HepG2 (cell line): ENCODE results near the gene ALG5.

ENCODE experiments used
- ARHGAP35 ChIP-seq: sonication (generic); formaldehyde crosslinking; IDR thresholded peaks from 2 replicates; pipeline ENCODE4 v1.9.0; 2022; ENCODE audit warnings: mild to moderate bottlenecking, inconsistent platforms, moderate library complexity, missing genetic modification reagents, borderline replicate concordance
- ATF7 ChIP-seq, 2 experiments: fragments of 450-650 bp in 1 of 2; sonication (generic) in 1 of 2; formaldehyde crosslinking in 1 of 2; IDR thresholded peaks; 2 replicates each; pipeline versions ENCODE4 v1.4.0 to v1.6.1; 2016 to 2020; ENCODE audit warnings: antibody characterized with exemption in 1 of 2, mild to moderate bottlenecking in 1 of 2, missing genetic modification reagents in 1 of 2
- HNRNPUL1 ChIP-seq: fragments of 200-400 bp; formaldehyde crosslinking; IDR thresholded peaks from 2 replicates; pipeline ENCODE4 v1.6.1; 2017; ENCODE audit warnings: low read depth, mild to moderate bottlenecking, low read length, moderate library complexity
- KDM1A ChIP-seq: IDR thresholded peaks from 2 replicates; pipeline ENCODE4 v1.6.1; 2016; ENCODE audit warnings: missing compliant biosample characterization
- RAD21 ChIP-seq: fragments of 450-650 bp; formaldehyde crosslinking; IDR thresholded peaks from 2 replicates; pipeline ENCODE4 v1.5.0; 2020; ENCODE audit warnings: mild to moderate bottlenecking
- SPEN ChIP-seq: sonication (generic); formaldehyde crosslinking; IDR thresholded peaks from 2 replicates; pipeline ENCODE4 v1.5.1; 2020; ENCODE audit warnings: low read depth, mild to moderate bottlenecking, missing genetic modification reagents
- ZFYVE20 ChIP-seq: sonication (generic); formaldehyde crosslinking; IDR thresholded peaks from 2 replicates; pipeline ENCODE4 v1.8.0; 2023; ENCODE audit warnings: low read depth, mild to moderate bottlenecking, moderate library complexity, missing genetic modification reagents, borderline replicate concordance
- ZSCAN29 ChIP-seq: sonication (generic); formaldehyde crosslinking; conservative IDR thresholded peaks from 2 replicates; pipeline ENCODE4 v1.4.0; 2020; ENCODE audit warnings: mild to moderate bottlenecking, missing genetic modification reagents
- TF ChIP-seq, protein P1 (sequence below): sonication (generic); formaldehyde crosslinking; IDR thresholded peaks from 2 replicates; pipeline ENCODE4 v1.4.0; 2020; ENCODE audit warnings: mild to moderate bottlenecking, low read depth, missing genetic modification reagents
- TF ChIP-seq, protein P2 (sequence below): sonication (generic); formaldehyde crosslinking; IDR thresholded peaks from 2 replicates; pipeline ENCODE4 v1.5.0; 2020; ENCODE audit warnings: mild to moderate bottlenecking, missing genetic modification reagents, moderate library complexity
- TF ChIP-seq, protein P3 (sequence below): fragments of 450-650 bp; IDR thresholded peaks from 2 replicates; pipeline ENCODE4 v1.6.1; 2017

DNA sequence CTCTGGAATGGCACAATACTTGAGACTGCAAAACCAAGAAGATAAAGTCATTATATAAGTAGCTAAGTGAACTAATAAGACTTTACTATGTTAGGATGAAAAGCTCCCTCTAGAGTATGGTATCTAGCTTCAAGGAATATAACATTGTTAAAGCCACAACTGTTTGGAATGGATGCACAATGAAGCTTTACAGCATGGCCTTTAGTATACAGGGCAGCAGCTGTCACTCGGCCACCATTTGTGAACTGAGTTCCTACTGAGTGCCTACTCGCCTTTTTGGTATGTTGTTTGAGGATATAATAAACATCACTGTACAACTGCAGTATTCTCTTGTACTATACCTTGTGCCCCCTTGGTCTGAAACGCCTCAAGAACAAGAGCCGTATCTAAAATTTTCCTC, 6.8 kb downstream of the ALG5 start:
- TF ChIP-seq ARHGAP35 (CRISPR knock-in tag) (no peak), ZFYVE20 (CRISPR knock-in tag) (no peak), ATF7 (IDR thresholded peaks at IDR 0.05) (no peak), ATF7 (CRISPR knock-in tag; IDR thresholded peaks at IDR 0.05) (no peak), RAD21 (CRISPR knock-in tag) (no peak), HNRNPUL1 (no peak), SPEN (no peak), KDM1A (CRISPR knock-in tag) (no peak), ZSCAN29 (CRISPR knock-in tag) (no peak)
- TF ChIP-seq, protein P1, sequence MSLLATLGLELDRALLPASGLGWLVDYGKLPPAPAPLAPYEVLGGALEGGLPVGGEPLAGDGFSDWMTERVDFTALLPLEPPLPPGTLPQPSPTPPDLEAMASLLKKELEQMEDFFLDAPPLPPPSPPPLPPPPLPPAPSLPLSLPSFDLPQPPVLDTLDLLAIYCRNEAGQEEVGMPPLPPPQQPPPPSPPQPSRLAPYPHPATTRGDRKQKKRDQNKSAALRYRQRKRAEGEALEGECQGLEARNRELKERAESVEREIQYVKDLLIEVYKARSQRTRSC (CRISPR knock-in tag), result no peak
- TF ChIP-seq, protein P2, sequence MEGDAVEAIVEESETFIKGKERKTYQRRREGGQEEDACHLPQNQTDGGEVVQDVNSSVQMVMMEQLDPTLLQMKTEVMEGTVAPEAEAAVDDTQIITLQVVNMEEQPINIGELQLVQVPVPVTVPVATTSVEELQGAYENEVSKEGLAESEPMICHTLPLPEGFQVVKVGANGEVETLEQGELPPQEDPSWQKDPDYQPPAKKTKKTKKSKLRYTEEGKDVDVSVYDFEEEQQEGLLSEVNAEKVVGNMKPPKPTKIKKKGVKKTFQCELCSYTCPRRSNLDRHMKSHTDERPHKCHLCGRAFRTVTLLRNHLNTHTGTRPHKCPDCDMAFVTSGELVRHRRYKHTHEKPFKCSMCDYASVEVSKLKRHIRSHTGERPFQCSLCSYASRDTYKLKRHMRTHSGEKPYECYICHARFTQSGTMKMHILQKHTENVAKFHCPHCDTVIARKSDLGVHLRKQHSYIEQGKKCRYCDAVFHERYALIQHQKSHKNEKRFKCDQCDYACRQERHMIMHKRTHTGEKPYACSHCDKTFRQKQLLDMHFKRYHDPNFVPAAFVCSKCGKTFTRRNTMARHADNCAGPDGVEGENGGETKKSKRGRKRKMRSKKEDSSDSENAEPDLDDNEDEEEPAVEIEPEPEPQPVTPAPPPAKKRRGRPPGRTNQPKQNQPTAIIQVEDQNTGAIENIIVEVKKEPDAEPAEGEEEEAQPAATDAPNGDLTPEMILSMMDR (CRISPR knock-in tag), result no peak
- TF ChIP-seq, protein P3, sequence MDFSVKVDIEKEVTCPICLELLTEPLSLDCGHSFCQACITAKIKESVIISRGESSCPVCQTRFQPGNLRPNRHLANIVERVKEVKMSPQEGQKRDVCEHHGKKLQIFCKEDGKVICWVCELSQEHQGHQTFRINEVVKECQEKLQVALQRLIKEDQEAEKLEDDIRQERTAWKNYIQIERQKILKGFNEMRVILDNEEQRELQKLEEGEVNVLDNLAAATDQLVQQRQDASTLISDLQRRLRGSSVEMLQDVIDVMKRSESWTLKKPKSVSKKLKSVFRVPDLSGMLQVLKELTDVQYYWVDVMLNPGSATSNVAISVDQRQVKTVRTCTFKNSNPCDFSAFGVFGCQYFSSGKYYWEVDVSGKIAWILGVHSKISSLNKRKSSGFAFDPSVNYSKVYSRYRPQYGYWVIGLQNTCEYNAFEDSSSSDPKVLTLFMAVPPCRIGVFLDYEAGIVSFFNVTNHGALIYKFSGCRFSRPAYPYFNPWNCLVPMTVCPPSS, result no peak
